Adrenal gland (tissue), 12 donors: ENCODE results near the gene TFR2. TPM values are rescaled to one million over a fixed set of nuclear protein-coding genes. Genes with fewer than 3 reads are reported as not detected.

ENCODE experiments used
- DNase-seq, 7 donors: peaks; one replicate each; pipeline ENCODE4 v3.0.0-alpha.2; 2019 to 2020
- H3K27ac ChIP-seq, 5 donors: fragments of 200-600 bp; sonication (generic) in 4 of 5; 1 replicate in 3 of 5; 2 replicates in 2 of 5; pipeline versions ENCODE4 v1.5.1 to v1.8.0; 2016 to 2020; ENCODE audit warnings: mild to moderate bottlenecking in 1 of 5
- H3K27me3 ChIP-seq: fragments of 200-600 bp; 2 replicates; pipeline ENCODE4 v1.8.0; 2021
- H3K36me3 ChIP-seq, 2 donors: fragments of 200-600 bp; replicated peaks in 1 of 2; 1 replicate in 1 of 2; 2 replicates in 1 of 2; pipeline versions ENCODE4 v1.5.1 to v1.8.0; 2018 to 2022
- H3K4me1 ChIP-seq, 2 donors: fragments of 200-600 bp; replicated peaks in 1 of 2; 1 replicate in 1 of 2; 2 replicates in 1 of 2; pipeline versions ENCODE4 v1.5.1 to v1.8.0; 2018 to 2021
- H3K4me3 ChIP-seq, 4 donors: fragments of 200-600 bp; sonication (generic) in 3 of 4; one replicate each; pipeline ENCODE4 v1.5.1; 2016 to 2018
- H3K9me3 ChIP-seq, 3 donors: fragments of 200-600 bp; sonication (generic) in 1 of 3; replicated peaks in 1 of 3; 1 replicate in 2 of 3; 2 replicates in 1 of 3; pipeline versions ENCODE4 v1.5.1 to v1.8.0; 2016 to 2021
- POLR2A ChIP-seq, 2 donors: fragments of 450-650 bp; IDR thresholded peaks; one replicate each; pipeline ENCODE4 v1.6.1; 2017; ENCODE audit warnings: antibody characterized with exemption in 2 of 2, mild to moderate bottlenecking in 2 of 2, moderate library complexity in 1 of 2
- WGBS, 4 donors: extraction: QIAGEN DNeasy Blood & Tissue Kit in 2 of 4; methylation state at CpG; one replicate each; pipeline versions ENCODE4 v1.1.5 to v1.1.7; 2013 to 2017; 5-methylcytosine and 5-hydroxymethylcytosine counted together
- intact Hi-C, 2 donors: fragments of 100-400 bp; cut with DNase I; formaldehyde crosslinking; loops; one replicate each; pipeline versions ENCODE4 v1.14.1 to v1.15.0; 2022 to 2023
- polyA plus RNA-seq, 3 donors: library from polyadenylated mRNA; stranded (reverse); fragments of 200-250 nt in 2 of 3; fragments of 350-450 nt in 1 of 3; fragmentation: Illumina TruSeq in 1 of 3; extraction: RNeasy Lipid Tissue Mini Kit (QIAGEN cat#74804) in 1 of 3; gene quantifications; one replicate each; pipeline ENCODE4 v1.2.3, GENCODE V29; 2013 to 2014
- total RNA-seq, 9 donors: library from RNA; depleted of rRNA in 4 of 9; stranded (reverse); fragments of >200 nt in 4 of 9; fragments of 120-200 nt in 1 of 9; fragmentation: NEBNext Ultra II Directional in 1 of 9; extraction: Animal tissue kit (Norgen Biotek cat#: 25700) in 1 of 9; gene quantifications; one replicate each; pipeline versions ENCODE4 v1.1.0 to v1.2.4, GENCODE V29; 2013 to 2023
- TF ChIP-seq, protein P1 (sequence below), 6 experiments: fragments of 450-650 bp in 4 of 6; fragments of 200-600 bp in 2 of 6; sonication (generic) in 1 of 6; IDR thresholded peaks; 1 replicate in 5 of 6; 2 replicates in 1 of 6; pipeline versions ENCODE4 v1.5.1 to v1.8.0; 2016 to 2021; ENCODE audit warnings: antibody characterized with exemption in 6 of 6, mild to moderate bottlenecking in 2 of 6, moderate library complexity in 1 of 6
- donor health status: healthy with polysubstance abuse.
- donor health status: Bipolar disorder and iron deficiency.
- donor health status: DM: yes; HTN: yes; CAD: no.
- donor health status: DM: no; HTN: no; CAD: no.
- donor health status: DM: no; HTN: no; CAD: no.
- donor health status: DM: yes; HTN: yes; CAD: no.

Gene TFR2
- total and polyA plus RNA-seq, 12 donors = 0.24 to 6.7 (median 1.3) TPM

DNA sequence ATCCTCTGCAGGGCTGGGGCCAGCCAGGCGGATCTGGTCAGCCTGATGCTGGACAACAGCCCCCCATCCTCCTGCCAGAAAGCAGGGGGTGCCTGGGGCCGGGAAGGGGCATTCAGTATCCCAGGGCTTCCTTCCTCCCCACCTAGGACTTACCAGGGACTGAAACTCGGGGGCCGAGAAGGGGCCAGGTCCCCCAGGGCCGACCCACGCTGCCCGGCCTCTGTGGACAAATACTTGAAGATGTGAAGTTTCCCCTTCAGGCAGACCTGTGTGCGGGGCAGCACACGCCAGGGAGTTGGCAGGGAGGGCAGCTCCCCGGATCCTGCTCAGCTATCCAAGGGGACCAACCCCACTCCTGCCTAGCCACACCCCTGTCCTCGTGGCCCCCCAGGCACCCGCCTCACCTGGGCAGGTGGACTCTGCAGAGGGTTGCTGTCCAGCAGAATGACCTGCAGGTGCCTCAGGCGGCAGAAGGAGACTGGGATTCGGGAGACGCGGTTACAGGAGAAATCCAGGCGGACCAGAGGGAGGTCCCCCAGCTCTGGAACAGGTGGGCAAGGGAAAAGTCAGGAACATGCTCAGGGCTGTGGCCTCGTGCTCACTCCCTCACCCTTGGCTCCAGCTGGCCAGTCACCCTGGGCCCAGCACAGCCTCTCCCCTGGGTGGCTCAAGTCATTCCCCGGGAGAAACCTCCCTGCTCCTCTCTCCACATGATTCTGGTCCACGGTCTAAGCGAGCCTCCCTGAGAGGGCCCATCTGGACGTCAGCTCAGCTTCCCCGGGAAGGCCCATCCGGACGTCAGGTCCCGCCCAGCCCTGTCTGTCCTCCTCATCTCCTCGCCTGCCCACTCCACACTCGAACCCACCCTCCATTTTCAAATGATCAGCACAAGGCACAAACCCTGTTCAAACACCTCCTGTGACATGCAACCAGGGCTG, 62.8 kb downstream of the TFR2 start:
- intact Hi-C loops = no loop called here
- DNase-seq = no peak
- Histone ChIP-seq H3K4me1 (peaks cover 12 to 14% of the 10 kb centered on the region in 2 donors), H3K27me3 (no peaks in the 10 kb centered on the region), H3K9me3 (no peaks in the 10 kb centered on the region), H3K4me3 (no peak overlapping the region), H3K36me3 (peaks cover 0 to 82% of the 10 kb centered on the region in 2 donors), H3K27ac (no peak overlapping the region)
- TF ChIP-seq, protein P1, sequence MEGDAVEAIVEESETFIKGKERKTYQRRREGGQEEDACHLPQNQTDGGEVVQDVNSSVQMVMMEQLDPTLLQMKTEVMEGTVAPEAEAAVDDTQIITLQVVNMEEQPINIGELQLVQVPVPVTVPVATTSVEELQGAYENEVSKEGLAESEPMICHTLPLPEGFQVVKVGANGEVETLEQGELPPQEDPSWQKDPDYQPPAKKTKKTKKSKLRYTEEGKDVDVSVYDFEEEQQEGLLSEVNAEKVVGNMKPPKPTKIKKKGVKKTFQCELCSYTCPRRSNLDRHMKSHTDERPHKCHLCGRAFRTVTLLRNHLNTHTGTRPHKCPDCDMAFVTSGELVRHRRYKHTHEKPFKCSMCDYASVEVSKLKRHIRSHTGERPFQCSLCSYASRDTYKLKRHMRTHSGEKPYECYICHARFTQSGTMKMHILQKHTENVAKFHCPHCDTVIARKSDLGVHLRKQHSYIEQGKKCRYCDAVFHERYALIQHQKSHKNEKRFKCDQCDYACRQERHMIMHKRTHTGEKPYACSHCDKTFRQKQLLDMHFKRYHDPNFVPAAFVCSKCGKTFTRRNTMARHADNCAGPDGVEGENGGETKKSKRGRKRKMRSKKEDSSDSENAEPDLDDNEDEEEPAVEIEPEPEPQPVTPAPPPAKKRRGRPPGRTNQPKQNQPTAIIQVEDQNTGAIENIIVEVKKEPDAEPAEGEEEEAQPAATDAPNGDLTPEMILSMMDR (IDR thresholded peaks at IDR 0.05) = no peak
- TF ChIP-seq POLR2A (IDR thresholded peaks at IDR 0.05) = no peak
- 89 to 94% (median 92%) methylated on average over 21 to 28 of the region's 28 CpGs for WGBS, 4 donors

DNA sequence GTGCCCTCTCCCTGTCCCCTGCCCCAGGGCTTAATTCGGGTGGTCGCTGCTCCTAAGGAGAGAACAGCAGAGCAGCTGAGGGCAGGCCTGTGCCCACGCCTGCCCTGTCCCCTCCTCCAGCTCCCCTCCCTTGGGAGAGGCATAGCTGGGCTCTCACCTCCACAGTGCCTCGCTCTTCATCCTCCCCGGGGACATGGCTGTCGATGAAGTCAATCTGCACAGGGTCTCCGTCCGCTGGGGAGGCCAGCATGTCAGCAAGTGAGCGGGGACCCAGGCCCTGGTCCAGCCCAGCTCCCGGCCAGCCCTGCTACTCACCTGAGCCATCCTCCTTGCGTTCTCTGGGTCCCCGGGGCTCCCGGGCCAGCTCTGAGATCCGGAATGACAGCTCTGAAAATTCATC, 63.8 kb downstream of the TFR2 start:
- H3K27me3 ChIP-seq = no peaks in the 10 kb centered on the region
- TF ChIP-seq, protein P1 (IDR thresholded peaks at IDR 0.05) = no peak
- no peak for TF ChIP-seq POLR2A (IDR thresholded peaks at IDR 0.05)
- peak in 1 of 7 donors; percentile 50 for DNase-seq
- H3K27ac ChIP-seq = no peak overlapping the region
- peaks cover 2 to 4% of the 10 kb centered on the region in 2 donors for H3K4me1 ChIP-seq
- intact Hi-C loops = no loop called here
- no peaks in the 10 kb centered on the region for H3K9me3 ChIP-seq
- H3K4me3 ChIP-seq = no peak overlapping the region
- peaks cover 0 to 82% of the 10 kb centered on the region in 2 donors for H3K36me3 ChIP-seq
- WGBS, 4 donors = 81 to 96% (median 90%) methylated on average over 3 to 14 of the region's 14 CpGs

DNA sequence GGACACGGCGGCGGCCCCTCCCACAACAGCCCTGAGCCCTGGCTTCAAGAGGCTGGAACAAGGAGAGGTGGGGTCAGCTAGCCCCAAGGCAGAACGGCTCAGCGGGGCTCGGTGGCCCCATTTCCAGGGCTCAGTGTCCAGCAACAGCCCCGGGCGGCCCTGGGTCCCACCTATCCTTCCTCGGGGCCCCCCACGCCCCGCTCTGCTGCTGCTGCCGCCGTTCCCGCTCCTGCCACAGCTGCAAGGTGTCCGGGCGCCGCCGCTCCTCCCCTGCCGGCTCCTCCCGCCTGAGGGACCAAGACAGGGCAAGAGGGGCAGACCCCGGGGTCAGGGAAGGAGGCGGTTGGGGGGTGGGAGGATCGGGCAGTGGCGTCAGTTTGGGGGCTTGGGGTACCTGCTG, 64.2 kb downstream of the TFR2 start:
- Histone ChIP-seq H3K4me3 (no peak overlapping the region), H3K9me3 (no peaks in the 10 kb centered on the region), H3K27ac (no peak overlapping the region), H3K4me1 (peaks cover 0 to under 1% of the 10 kb centered on the region in 2 donors), H3K27me3 (no peaks in the 10 kb centered on the region), H3K36me3 (peaks cover 0 to 80% of the 10 kb centered on the region in 2 donors)
- TF ChIP-seq, protein P1 (IDR thresholded peaks at IDR 0.05) = no peak
- TF ChIP-seq POLR2A (IDR thresholded peaks at IDR 0.05) = no peak
- intact Hi-C loops = no loop called here
- 85 to 97% (median 92%) methylated on average over 3 to 24 of the region's 24 CpGs for WGBS, 4 donors
- DNase-seq = no peak

DNA sequence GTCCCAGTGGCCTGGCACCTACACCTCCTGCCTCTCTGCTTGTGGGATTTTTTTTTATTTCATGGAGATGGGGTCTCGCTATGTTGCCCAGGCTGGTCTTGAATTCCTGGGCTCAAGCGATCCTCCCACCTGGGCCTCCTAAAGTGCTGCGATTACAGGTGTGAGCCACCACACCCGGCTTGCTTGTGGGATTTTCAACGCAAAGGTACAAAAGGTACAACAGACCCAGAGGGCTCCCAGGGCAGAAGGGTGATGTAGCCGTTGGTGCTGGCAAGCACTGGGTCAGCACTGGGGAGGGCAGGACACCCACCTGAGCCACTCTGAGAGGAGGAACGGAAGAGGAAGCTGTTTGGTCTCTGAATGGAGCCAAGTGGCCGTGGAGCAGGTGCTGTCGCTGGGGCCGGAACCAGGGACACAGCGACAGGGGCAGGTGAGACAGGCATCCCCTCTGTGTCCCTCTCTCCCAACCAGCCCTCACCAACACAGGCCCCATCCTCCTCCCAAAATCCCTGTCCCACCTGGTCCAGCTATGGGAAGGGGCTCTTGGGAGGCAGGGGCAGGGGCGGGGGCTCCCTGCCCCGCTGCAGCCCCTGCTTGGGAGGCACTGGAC, 64.9 kb downstream of the TFR2 start:
- Histone ChIP-seq H3K36me3 (peaks cover 0 to 74% of the 10 kb centered on the region in 2 donors), H3K4me1 (no peaks in the 10 kb centered on the region), H3K4me3 (no peak overlapping the region), H3K9me3 (no peaks in the 10 kb centered on the region), H3K27me3 (no peaks in the 10 kb centered on the region), H3K27ac (no peak overlapping the region)
- DNase-seq = no peak
- WGBS, 4 donors = 95 to 100% (median 96%) methylated on average over 7 to 13 of the region's 13 CpGs
- TF ChIP-seq POLR2A (IDR thresholded peaks at IDR 0.05) = no peak
- TF ChIP-seq, protein P1 (IDR thresholded peaks at IDR 0.05) = no peak
- intact Hi-C loops = no loop called here
